ENCODE results near the gene SAMM50.
A peak's percentile ranks its signal among the peaks of the same experiment; 100 is the strongest.

Gene SAMM50

DNA sequence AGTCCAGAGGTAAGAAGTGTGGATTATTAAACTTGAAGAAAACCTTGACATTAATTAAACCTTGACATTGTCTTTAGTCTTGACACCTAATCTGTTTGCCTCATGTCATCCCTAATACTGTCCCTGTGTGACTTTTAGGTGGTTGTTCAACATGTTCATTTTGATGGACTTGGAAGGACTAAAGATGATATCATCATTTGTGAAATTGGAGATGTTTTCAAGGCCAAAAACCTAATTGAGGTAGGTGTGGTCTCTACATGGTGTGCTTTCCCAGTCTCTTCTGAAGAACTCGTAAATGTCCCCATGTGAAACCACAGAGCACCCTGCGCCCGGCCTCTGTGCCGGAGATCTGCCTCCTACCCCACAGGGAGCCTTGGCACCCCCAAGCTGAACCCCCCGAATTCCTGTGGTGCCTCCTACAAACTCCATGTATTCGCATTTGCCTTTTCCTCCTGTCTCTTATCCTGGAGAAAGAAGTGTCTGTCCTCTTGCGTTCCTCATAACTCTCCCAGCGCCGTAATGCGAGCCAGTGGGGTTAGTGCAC lies 9.1 kb downstream of the SAMM50 start:
- peaks cover 66% of the 10 kb centered on the region for H3K36me3 Mint-ChIP-seq
- no peak overlapping the region for H3K4me3 Mint-ChIP-seq
- ATAC-seq, result no peak
- DNase-seq (ENCODE audit: low spot score in 2 of 2), result no peak
- no peak overlapping the region for H3K27ac Mint-ChIP-seq
- no peaks in the 10 kb centered on the region for H3K9me3 Mint-ChIP-seq
- H3K4me1 Mint-ChIP-seq, result peaks cover 22% of the 10 kb centered on the region

DNA sequence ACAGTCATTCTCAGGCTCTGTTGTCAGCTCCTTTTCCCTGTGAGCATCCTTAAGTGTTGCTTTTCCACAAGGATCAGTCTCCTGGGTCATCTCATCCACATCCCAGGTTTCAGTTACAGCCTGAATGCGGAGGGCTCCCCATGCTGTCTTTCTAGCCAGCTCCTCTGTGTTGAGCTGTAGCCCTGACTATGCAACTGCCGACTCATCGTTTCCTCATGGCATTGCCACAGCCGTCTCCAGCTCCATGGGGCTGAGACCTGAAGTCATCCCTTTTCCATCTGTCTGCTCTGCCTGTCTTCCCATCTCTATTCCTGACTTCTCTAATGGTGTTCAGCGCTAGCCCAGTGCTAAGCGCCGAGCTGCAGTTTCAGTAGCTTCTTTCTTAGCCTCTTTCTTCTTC lies 11.8 kb downstream of the SAMM50 start:
- no peak overlapping the region for H3K4me3 Mint-ChIP-seq
- H3K27ac Mint-ChIP-seq, result no peak overlapping the region
- ATAC-seq (no peak), DNase-seq (ENCODE audit: low spot score in 2 of 2) (no peak)
- H3K36me3 Mint-ChIP-seq, result peaks cover 92% of the 10 kb centered on the region
- H3K9me3 Mint-ChIP-seq, result no peaks in the 10 kb centered on the region
- H3K4me1 Mint-ChIP-seq, result peaks cover 19% of the 10 kb centered on the region

DNA sequence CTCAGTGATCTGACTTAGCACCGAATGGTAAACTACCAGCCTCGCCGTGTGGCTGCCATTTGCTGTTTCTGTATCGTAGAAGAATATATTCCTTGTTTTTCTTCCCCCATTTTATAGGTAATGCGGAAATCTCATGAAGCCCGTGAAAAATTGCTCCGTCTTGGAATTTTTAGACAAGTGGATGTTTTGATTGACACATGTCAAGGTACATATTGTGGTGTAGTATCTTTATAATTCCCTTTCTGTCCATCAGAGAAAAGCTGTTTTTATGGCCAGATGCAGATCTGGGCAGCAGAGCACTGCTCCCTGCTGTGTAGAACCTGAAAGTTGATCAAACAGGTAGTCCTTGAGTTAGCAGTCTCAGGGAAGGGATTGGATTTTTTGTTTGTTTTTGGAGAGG lies 13.4 kb downstream of the SAMM50 start:
- no peak for ATAC-seq
- Mint-ChIP-seq H3K9me3 (no peaks in the 10 kb centered on the region), H3K4me3 (no peak overlapping the region), H3K4me1 (peaks cover 19% of the 10 kb centered on the region), H3K36me3 (peaks cover 98% of the 10 kb centered on the region), H3K27ac (peak overlapping the region; percentile 13)
- DNase-seq (ENCODE audit: low spot score in 2 of 2), result no peak

DNA sequence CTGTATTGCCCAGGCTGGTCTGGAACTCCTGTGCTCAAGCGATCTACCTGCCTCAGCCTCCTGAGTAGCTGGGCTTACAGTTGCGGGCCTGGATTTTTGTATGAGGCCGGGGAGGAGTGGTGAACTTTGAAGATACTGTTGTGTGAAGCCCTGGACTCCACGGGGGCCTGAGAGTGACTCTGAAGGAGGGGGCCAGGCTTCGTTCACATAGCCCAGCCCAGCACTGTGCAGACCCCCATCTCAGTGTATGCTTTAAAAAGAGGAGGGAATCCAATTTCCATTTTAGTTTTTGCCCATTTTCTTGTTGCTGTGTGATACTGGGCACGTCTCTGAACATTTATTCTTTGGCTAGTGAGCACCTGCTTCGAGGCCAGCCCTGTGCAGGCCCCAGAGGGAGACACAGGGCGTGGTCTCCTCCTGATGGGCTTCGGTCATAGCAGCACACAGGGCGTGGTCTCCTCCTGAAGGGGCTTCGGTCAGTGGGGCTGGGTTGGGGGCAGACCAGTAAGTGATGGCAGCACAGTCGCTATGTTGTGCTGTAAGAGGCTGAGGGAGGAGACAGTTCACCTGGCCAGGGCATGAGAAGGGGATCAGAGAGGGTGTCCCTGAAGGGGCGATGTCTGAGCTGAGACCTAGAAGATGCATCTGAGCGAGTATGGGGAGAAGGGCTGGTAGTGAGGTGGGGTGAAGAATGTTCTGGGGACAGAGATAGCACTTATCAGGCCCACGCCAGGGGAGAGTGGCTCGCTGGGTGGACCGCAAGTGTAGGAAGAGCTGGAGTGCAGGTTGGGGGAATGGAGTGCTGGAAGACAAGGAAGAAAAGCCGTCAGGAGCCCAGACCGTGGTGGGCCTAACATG lies 14.0 kb downstream of the SAMM50 start:
- no peak overlapping the region for H3K4me3 Mint-ChIP-seq
- peaks cover 98% of the 10 kb centered on the region for H3K36me3 Mint-ChIP-seq
- DNase-seq (ENCODE audit: low spot score in 2 of 2) (no peak), ATAC-seq (no peak)
- peak overlapping the region; percentile 13 for H3K27ac Mint-ChIP-seq
- no peaks in the 10 kb centered on the region for H3K9me3 Mint-ChIP-seq
- H3K4me1 Mint-ChIP-seq, result peaks cover 19% of the 10 kb centered on the region

DNA sequence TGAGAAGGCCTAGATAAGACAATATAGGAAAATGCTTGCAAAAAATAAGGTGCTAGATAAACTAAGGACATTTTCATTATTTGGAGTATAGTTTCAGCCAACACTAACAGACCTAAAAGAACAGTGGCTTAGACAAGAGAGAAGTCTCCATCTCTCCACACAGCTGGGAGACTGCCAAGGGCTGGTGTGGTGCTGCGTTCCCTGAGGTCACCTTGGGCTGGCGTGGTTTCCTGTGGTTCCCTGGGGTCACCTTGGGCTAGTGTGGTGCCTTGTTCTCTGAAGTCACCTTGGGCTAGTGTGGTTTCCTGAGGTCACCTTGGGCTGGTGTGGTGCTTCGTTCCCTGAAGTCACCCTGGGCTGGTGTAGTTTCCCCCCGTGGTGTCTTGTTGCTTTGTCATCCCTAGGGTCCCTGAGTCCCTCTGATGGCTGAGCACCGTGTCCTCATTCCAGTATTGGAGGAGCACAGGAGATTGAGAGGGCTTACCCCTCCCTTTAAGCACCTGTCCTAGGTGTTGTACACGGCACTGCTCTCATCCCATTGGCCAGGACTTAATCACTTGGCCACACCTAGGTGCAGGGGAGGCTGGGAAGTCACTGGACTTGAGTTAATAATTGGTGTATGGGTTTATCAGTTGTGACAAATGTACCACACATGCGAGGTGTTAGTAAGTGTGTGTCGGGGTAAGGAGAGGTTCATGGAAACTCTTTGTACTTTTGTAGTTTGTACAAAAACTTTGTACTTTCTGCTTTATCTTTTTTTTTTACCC lies 14.9 kb downstream of the SAMM50 start:
- H3K4me1 Mint-ChIP-seq, result peaks cover 15% of the 10 kb centered on the region
- DNase-seq (ENCODE audit: low spot score in 2 of 2), result no peak
- ATAC-seq, result no peak
- H3K27ac Mint-ChIP-seq, result peak overlapping the region; percentile 13
- H3K36me3 Mint-ChIP-seq, result peaks cover 96% of the 10 kb centered on the region
- H3K4me3 Mint-ChIP-seq, result no peak overlapping the region
- H3K9me3 Mint-ChIP-seq, result no peaks in the 10 kb centered on the region

DNA sequence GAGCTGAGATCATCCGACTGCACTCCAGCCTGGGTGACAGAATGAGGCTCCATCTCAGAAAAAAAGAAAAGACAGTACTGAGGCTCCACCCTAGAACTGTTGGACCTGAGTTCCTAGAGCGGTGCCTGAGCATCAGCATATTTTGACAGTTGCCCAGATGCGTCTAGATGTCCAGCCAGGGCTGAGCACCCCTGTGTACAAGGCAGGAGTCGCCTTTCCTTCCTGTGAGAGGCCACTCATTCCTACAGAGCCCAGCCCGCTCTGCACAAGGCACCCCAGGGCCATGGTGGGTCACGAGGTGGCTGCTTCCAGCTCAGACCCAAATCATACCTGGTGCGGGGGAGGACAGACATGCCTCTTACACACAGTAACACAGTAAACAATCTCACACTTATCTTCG lies 15.9 kb downstream of the SAMM50 start:
- ATAC-seq (no peak), DNase-seq (ENCODE audit: low spot score in 2 of 2) (no peak)
- H3K4me1 Mint-ChIP-seq, result peaks cover 15% of the 10 kb centered on the region
- H3K9me3 Mint-ChIP-seq, result no peaks in the 10 kb centered on the region
- H3K4me3 Mint-ChIP-seq, result no peak overlapping the region
- H3K27ac Mint-ChIP-seq, result no peak overlapping the region
- peaks cover 96% of the 10 kb centered on the region for H3K36me3 Mint-ChIP-seq

DNA sequence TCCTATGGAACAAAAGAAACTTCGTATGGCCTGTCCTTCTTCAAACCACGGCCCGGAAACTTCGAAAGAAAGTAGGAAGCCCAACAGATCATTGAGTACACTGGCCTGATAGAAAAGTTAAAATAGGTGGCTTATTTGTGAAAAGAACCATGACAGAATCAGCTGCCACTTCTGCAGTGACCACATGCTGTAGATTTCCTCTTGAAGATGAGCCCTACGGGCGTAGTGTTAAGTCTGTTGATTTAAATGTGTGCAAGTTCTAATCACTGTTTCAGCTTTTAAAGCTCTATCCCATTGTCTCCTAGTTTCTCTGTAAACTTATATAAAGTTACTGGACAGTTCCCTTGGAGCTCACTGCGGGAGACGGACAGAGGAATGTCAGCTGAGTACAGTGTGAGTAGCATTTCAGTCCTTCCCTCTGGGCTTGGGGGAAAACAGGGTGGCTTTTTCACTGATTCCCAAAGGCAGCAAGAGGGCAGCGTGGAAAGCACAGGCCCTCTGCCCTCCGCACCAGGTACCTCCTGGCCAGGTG lies 17.8 kb downstream of the SAMM50 start:
- no peak overlapping the region for H3K4me3 Mint-ChIP-seq
- DNase-seq (ENCODE audit: low spot score in 2 of 2) (no peak), ATAC-seq (no peak)
- no peak overlapping the region for H3K27ac Mint-ChIP-seq
- peaks cover 7% of the 10 kb centered on the region for H3K4me1 Mint-ChIP-seq
- no peaks in the 10 kb centered on the region for H3K9me3 Mint-ChIP-seq
- peaks cover 96% of the 10 kb centered on the region for H3K36me3 Mint-ChIP-seq

DNA sequence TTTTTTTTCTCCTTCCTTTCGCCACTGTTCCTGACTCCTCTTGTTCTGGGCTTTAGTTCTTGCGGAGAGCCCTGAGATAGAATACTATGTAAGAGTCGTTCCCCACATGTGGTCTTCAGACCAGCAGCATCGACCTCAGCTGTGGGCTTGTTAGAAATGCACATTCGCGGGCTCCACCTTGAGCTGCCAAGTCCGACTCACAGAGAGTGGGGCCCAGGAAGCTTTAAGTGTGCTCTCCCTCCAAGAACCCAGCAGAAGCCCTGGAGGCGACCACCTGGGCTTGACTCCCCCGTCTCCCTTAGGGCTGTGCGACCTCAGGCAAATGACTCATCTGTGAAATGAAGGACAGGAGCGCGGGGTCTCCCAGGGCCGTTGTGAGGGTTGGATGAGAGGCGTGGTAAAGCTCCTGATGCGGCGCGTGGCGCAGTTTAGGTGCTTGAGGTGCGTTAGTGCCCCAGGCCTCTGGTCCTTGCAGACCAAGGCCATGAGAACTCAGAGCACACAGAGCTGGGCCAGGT lies 18.8 kb downstream of the SAMM50 start:
- ATAC-seq (no peak), DNase-seq (ENCODE audit: low spot score in 2 of 2) (no peak)
- H3K4me3 Mint-ChIP-seq, result no peak overlapping the region
- H3K4me1 Mint-ChIP-seq, result peaks cover 7% of the 10 kb centered on the region
- no peaks in the 10 kb centered on the region for H3K9me3 Mint-ChIP-seq
- no peak overlapping the region for H3K27ac Mint-ChIP-seq
- peaks cover 96% of the 10 kb centered on the region for H3K36me3 Mint-ChIP-seq

DNA sequence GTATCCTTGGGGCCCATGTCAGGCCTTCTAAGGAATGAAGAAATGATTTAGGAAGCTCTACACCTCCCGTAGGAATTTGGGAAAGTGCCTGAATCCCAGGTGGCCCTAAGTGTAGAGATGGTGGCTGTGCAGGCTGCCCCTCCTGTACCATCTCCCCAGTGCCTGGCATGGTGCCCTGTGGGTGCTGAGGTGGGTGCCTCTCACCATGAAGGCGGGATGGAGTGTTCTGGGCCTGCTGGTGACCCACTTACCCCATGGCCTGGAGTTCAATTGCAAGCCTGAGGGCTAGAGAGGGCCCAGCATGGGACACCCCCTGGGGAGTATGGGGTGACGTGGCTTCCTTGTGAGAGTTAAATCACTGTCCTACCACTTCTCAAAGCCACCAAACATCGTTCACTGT lies 19.8 kb downstream of the SAMM50 start:
- H3K36me3 Mint-ChIP-seq, result peaks cover 97% of the 10 kb centered on the region
- DNase-seq (ENCODE audit: low spot score in 2 of 2), result no peak
- H3K4me3 Mint-ChIP-seq, result no peak overlapping the region
- H3K9me3 Mint-ChIP-seq, result no peaks in the 10 kb centered on the region
- no peak overlapping the region for H3K27ac Mint-ChIP-seq
- no peak for ATAC-seq
- no peaks in the 10 kb centered on the region for H3K4me1 Mint-ChIP-seq

DNA sequence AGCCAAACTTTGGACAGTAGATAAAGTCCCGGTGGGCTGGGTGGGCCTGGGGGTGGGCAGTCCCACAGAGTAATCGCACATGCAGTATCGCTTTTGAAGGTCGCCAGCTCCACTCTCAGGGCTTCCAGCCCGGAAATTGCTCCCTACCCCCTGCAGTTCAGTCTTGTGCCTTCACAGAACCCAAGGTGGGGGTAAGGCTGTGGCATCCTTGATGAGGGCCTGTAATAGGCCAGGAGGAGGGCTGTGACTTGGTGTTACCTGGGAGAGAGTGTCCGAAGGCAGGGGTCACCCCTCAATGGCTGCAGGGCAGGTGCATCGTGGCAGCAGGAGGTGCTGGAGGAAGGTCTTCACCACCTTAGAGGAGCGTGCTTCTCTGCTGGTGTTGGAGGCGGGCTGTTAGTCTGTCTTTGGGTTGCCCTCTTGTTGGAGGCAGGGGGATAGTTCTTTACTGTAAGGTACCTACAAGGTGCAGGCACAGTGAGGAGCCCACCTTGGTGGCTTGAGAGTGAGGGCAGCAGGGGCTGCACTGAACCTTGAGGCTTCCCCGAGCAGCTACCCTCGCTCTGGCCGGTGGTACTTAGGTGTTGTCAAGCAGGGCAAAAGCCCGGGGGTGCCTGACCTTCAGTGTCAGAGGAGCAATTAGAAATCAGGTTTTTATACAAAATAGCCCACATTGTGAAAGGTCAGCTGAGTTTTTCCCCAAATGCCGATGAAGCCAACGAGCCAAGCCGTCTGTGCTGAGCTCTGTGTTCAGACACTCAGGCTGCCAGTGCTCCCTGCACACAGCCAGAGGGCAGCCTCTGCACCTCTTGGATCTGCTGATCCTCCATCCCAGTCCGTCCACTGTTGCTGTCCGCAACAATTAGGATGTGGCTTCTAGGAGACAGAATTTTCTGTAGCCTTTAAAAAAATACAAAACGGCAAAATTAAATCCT lies 21.9 kb downstream of the SAMM50 start:
- no peak for ATAC-seq
- H3K9me3 Mint-ChIP-seq, result no peaks in the 10 kb centered on the region
- peaks cover 97% of the 10 kb centered on the region for H3K36me3 Mint-ChIP-seq
- H3K4me1 Mint-ChIP-seq, result no peaks in the 10 kb centered on the region
- H3K4me3 Mint-ChIP-seq, result no peak overlapping the region
- no peak overlapping the region for H3K27ac Mint-ChIP-seq
- DNase-seq (ENCODE audit: low spot score in 2 of 2), result no peak

DNA sequence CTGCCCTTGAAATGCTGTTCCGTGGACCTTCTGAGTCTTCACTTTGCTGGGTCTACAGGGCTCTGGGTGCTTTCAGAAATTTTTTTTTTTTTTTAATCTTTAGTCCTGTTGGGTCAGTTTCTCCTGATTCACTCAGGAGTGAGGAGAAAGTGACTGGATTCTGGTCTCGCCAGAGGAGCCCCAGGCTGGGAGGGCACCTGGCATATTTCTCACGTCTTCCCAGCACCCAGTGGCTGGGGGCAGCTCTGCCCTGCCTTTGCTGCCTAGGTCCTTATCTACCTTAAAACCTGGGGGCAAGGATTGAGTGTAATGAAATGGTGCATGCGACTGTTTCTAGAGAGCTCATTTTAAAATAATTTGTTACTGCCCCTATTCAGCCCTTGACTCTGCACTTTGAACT lies 23.3 kb downstream of the SAMM50 start:
- no peak overlapping the region for H3K27ac Mint-ChIP-seq
- H3K4me1 Mint-ChIP-seq, result no peaks in the 10 kb centered on the region
- no peak for DNase-seq (ENCODE audit: low spot score in 2 of 2)
- no peaks in the 10 kb centered on the region for H3K9me3 Mint-ChIP-seq
- peaks cover 98% of the 10 kb centered on the region for H3K36me3 Mint-ChIP-seq
- no peak for ATAC-seq
- no peak overlapping the region for H3K4me3 Mint-ChIP-seq

DNA sequence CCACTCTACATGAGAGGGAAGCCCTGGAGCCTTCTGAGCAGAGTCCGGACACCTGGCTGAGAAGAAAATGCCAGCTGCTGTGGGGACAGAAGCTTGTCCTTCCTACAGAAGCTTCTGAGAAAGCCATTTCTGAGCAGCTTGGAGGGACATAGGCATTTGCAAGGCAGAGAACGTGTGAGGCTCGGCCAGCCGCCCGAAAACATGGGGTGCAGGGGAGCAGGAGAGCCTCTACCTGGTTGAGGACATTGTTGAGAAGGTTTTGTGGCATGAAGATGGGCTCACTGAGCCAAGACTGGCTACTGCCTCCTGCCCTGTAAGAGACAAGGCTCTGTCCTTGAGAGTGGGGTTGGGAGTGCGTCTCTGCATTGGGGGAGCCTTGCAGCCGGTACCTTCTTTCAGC lies 25.3 kb downstream of the SAMM50 start:
- DNase-seq (ENCODE audit: low spot score in 2 of 2), result no peak
- Mint-ChIP-seq H3K4me3 (no peak overlapping the region), H3K36me3 (peaks cover 100% of the 10 kb centered on the region), H3K27ac (no peak overlapping the region), H3K4me1 (no peaks in the 10 kb centered on the region), H3K9me3 (no peaks in the 10 kb centered on the region)
- no peak for ATAC-seq

DNA sequence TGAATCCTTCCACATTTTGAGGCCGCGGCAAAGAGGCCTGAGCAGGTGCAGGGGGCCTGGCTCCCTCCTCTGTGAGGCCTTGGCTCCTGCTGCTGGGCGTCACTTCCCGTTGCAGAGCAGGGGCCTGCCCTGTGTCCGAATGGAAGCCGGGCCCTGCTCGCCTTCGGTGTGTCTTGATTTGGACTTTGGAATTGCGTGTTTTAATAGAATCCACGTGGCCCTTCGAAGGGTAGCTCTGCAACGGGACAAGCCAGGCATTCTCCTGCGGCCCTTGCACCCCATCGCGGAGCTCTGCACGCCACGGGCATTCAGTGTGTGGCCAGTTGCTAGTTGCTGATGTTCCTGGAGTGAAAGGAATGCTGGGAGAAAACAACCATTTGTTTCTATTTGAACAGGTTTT lies 25.8 kb downstream of the SAMM50 start:
- ATAC-seq, result no peak
- Mint-ChIP-seq H3K4me1 (no peaks in the 10 kb centered on the region), H3K36me3 (peaks cover 100% of the 10 kb centered on the region), H3K9me3 (no peaks in the 10 kb centered on the region), H3K4me3 (no peak overlapping the region), H3K27ac (no peak overlapping the region)
- no peak for DNase-seq (ENCODE audit: low spot score in 2 of 2)

DNA sequence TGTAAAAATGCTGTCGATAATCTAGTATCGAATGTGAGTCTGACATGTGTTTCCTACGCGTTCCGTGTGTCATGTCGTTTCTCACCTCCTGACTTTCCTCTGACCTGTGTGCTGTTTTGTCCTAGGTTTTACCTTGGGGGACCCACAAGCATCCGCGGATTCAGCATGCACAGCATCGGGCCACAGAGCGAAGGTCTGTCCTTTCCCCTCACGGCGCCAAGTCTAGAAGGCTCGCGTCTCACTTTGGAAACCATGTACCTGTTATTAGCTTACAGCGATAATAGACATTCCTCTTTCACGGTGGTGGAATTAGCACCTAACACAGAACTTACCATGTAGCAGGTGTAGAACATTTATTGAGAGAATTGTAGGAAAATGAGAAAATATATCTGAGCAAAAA lies 28.6 kb downstream of the SAMM50 start:
- Mint-ChIP-seq H3K4me3 (no peak overlapping the region), H3K27ac (no peak overlapping the region), H3K4me1 (no peaks in the 10 kb centered on the region), H3K36me3 (peaks cover 100% of the 10 kb centered on the region), H3K9me3 (no peaks in the 10 kb centered on the region)
- DNase-seq (ENCODE audit: low spot score in 2 of 2), result no peak
- ATAC-seq, result no peak

DNA sequence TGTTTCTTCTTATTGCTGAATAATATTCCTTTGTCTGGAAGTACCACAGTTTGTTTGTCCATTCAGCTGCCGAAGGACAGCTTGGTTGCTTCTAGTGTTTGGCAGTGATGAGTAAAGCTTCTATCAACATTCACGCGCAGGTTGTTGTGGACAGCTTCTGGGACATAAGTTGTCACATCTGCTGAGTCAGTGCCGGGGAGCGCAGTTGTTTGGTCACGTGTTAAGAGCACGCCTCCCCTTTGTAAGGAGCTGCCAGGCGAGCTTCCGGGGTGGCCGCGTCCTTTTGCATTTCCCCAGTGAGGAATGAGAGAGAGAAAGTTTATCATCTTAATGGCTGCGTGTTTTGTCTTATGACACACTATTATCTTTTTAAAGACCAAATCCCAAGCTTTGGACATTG lies 30.3 kb downstream of the SAMM50 start:
- H3K4me3 Mint-ChIP-seq, result no peak overlapping the region
- H3K36me3 Mint-ChIP-seq, result peaks cover 100% of the 10 kb centered on the region
- H3K4me1 Mint-ChIP-seq, result no peaks in the 10 kb centered on the region
- no peak for ATAC-seq
- H3K27ac Mint-ChIP-seq, result no peak overlapping the region
- no peaks in the 10 kb centered on the region for H3K9me3 Mint-ChIP-seq
- DNase-seq (ENCODE audit: low spot score in 2 of 2), result no peak

All from stimulated activated effector memory CD8-positive, alpha-beta T cell treated with anti-CD3 and anti-CD28 coated beads, Interleukin-12 subunit alpha, Interleukin-12 subunit beta, amount 100 ng/mL, for 72 hours (primary cell).